IPS-15b (cell line): ENCODE measurements around the gene C22orf39.
A peak's percentile ranks its signal among the peaks of the same experiment; 100 is the strongest.

ENCODE experiments used
- H3K27me3 ChIP-seq: one replicate; pipeline ENCODE4 v1.6.1; 2013; ENCODE audit warnings: low read length; ENCODE audit not compliant: control insufficient read depth, insufficient read depth
- H3K36me3 ChIP-seq: one replicate; pipeline ENCODE4 v1.6.1; 2013; ENCODE audit warnings: low read length; ENCODE audit not compliant: control insufficient read depth, insufficient read depth
- H3K4me1 ChIP-seq: one replicate; pipeline ENCODE4 v1.6.1; 2013; ENCODE audit warnings: mild to moderate bottlenecking, low read length; ENCODE audit not compliant: control insufficient read depth, insufficient read depth
- H3K4me3 ChIP-seq: one replicate; pipeline ENCODE4 v1.5.1; 2013; ENCODE audit warnings: low read depth, low read length
- H3K9ac ChIP-seq: one replicate; pipeline ENCODE4 v1.6.1; 2013; ENCODE audit warnings: low read depth, mild to moderate bottlenecking, low read length
- H3K9me3 ChIP-seq: one replicate; pipeline ENCODE4 v1.6.1; 2013; ENCODE audit warnings: mild to moderate bottlenecking, low read length; ENCODE audit not compliant: control insufficient read depth, insufficient read depth

Gene C22orf39

GRCh38 chr22:19434401-19434800 is 13.1 kb downstream of the C22orf39 start:
- no peaks in the 10 kb centered on the region for H3K27me3 ChIP-seq
- peaks cover 7% of the 10 kb centered on the region for H3K36me3 ChIP-seq
- H3K4me3 ChIP-seq: no peak overlapping the region
- no peak overlapping the region for H3K9ac ChIP-seq
- peaks cover 6% of the 10 kb centered on the region for H3K4me1 ChIP-seq
- H3K9me3 ChIP-seq: no peaks in the 10 kb centered on the region

GRCh38 chr22:19432133-19432851 is 15.2 kb downstream of the C22orf39 start, which contains the start of gene MRPL40:
TSS of gene MRPL40 (plus strand) at chr22:19432545. CDS start at chr22:19432555, 10 bp downstream.
- Histone ChIP-seq H3K9me3 (no peaks in the 10 kb centered on the region), H3K27me3 (no peaks in the 10 kb centered on the region), H3K36me3 (peaks cover 7% of the 10 kb centered on the region), H3K4me1 (peaks cover 6% of the 10 kb centered on the region), H3K9ac (peak within 1 kb of the TSS; percentile 95), H3K4me3 (peak within 1 kb of the TSS; percentile 98)

- peak within 1 kb of the TSS; percentile 98 for H3K4me3 ChIP-seq
- peak within 1 kb of the TSS; percentile 95 for H3K9ac ChIP-seq
- H3K9me3 ChIP-seq: no peaks in the 10 kb centered on the region
- H3K36me3 ChIP-seq: peaks cover 7% of the 10 kb centered on the region
- H3K27me3 ChIP-seq: no peaks in the 10 kb centered on the region
- H3K4me1 ChIP-seq: peaks cover 6% of the 10 kb centered on the region
These were observed 15.8 kb downstream of the C22orf39 start, which contains the start of gene HIRA for GRCh38 chr22:19431649-19432132. TSS of gene HIRA (minus strand) at chr22:19431733. CDS start at chr22:19431476, 257 bp downstream.

GRCh38 chr22:19430890-19431541 is 16.5 kb downstream of the C22orf39 start:
- Histone ChIP-seq H3K4me3 (peak overlapping the region; percentile 86), H3K27me3 (no peaks in the 10 kb centered on the region), H3K9ac (peak overlapping the region; percentile 79), H3K9me3 (no peaks in the 10 kb centered on the region), H3K4me1 (peaks cover 6% of the 10 kb centered on the region), H3K36me3 (peaks cover 7% of the 10 kb centered on the region)

- H3K36me3 ChIP-seq: peaks cover 7% of the 10 kb centered on the region
- peak overlapping the region; percentile 79 for H3K9ac ChIP-seq
- no peaks in the 10 kb centered on the region for H3K27me3 ChIP-seq
- peaks cover 6% of the 10 kb centered on the region for H3K4me1 ChIP-seq
- H3K4me3 ChIP-seq: peak overlapping the region; percentile 86
- no peaks in the 10 kb centered on the region for H3K9me3 ChIP-seq
These were observed 17.3 kb downstream of the C22orf39 start for GRCh38 chr22:19429950-19430889.

- Histone ChIP-seq H3K9ac (no peak overlapping the region), H3K36me3 (no peaks in the 10 kb centered on the region), H3K4me3 (no peak overlapping the region), H3K27me3 (no peaks in the 10 kb centered on the region), H3K9me3 (no peaks in the 10 kb centered on the region), H3K4me1 (peaks cover 8% of the 10 kb centered on the region)
These were observed 23.4 kb downstream of the C22orf39 start for GRCh38 chr22:19424186-19424500.

GRCh38 chr22:19422440-19423301 is 24.8 kb downstream of the C22orf39 start:
- Histone ChIP-seq H3K4me1 (peaks cover 8% of the 10 kb centered on the region), H3K9me3 (no peaks in the 10 kb centered on the region), H3K27me3 (no peaks in the 10 kb centered on the region), H3K36me3 (no peaks in the 10 kb centered on the region), H3K4me3 (no peak overlapping the region), H3K9ac (no peak overlapping the region)

GRCh38 chr22:19420321-19420720 is 27.2 kb downstream of the C22orf39 start:
- Histone ChIP-seq H3K9ac (no peak overlapping the region), H3K9me3 (no peaks in the 10 kb centered on the region), H3K4me3 (no peak overlapping the region), H3K4me1 (peaks cover 8% of the 10 kb centered on the region), H3K27me3 (no peaks in the 10 kb centered on the region), H3K36me3 (no peaks in the 10 kb centered on the region)

GRCh38 chr22:19419464-19420178 is 27.9 kb downstream of the C22orf39 start:
- Histone ChIP-seq H3K36me3 (no peaks in the 10 kb centered on the region), H3K9me3 (no peaks in the 10 kb centered on the region), H3K4me1 (peaks cover 8% of the 10 kb centered on the region), H3K27me3 (no peaks in the 10 kb centered on the region), H3K4me3 (no peak overlapping the region), H3K9ac (no peak overlapping the region)

- H3K4me3 ChIP-seq: no peak overlapping the region
- peaks cover 7% of the 10 kb centered on the region for H3K4me1 ChIP-seq
- H3K9ac ChIP-seq: no peak overlapping the region
These were observed 28.4 kb downstream of the C22orf39 start for GRCh38 chr22:19419086-19419463.

More at GRCh38 chr22:19419086-19419463, 28.4 kb downstream of the C22orf39 start:
- Histone ChIP-seq H3K36me3 (no peaks in the 10 kb centered on the region), H3K27me3 (no peaks in the 10 kb centered on the region), H3K9me3 (no peaks in the 10 kb centered on the region)
